Measurements from ENCODE around the gene RCOR1.
"Not testable (repeated sequence)": the region's sequence is repeated elsewhere in the genome, so short reads cannot be mapped to it uniquely, and the experiment has no call there.

The RCOR1 gene

GRCh38 chr14:102629808-102630350, 37.4 kb downstream of the RCOR1 start:
- DNase-seq (ENCODE audit: low read depth), result no peak

- DNase-seq (ENCODE audit: low read depth), result no peak
Measured at GRCh38 chr14:102630405-102630804, 38.0 kb downstream of the RCOR1 start.

DNA sequence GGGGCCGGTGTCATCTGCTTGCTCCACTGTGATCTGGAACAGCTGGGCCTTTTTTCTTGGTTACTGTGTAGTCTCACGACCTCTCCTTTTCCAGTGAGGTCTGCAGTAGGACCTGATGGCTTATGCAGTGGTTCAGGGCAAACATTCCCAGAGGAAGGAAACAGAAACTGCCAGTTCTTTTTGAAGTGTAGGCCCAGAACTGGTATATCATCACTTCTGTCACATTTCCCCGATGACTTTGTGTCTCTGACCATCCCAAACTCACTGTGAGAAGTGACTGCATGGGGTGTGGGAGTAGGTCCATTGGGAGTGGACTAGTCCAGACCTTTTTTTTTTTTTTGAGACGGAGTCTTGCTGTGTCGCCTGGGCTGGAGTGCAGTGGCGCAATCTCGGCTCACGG, 38.4 kb downstream of the RCOR1 start:
- no peak for DNase-seq (ENCODE audit: low read depth)

DNA sequence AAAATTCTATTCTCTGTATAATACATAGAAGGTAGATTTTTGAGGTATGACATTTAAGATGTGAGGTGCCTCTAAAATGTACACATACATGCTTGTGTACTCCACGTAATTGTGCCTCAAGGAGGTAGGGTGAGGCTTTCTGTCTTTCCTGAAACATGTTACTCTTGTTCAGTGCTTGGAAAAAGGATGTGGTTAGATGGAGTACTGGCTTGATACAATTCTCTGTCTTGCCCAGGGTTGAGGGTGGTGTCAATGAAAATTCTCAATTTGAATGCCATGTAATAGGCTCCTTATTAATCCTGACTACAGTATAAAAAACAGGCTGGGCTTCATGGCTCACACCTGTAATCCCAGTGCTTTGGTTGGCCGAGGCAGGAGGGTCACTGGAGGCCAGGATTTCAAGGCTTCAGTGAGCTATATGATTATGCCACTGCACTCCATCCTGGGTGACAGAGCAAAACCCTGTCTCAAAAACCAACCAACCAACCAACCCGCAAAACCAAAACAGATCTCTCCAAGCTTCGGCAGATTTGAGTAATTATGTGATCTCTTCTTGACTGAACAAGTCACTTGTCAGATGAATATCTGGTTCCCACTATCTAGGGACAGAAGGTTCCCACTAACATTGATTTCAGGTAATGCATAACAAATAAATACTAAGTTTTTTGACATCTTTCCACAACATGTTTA, 41.6 kb downstream of the RCOR1 start:
- DNase-seq (ENCODE audit: low read depth), result no peak

DNA sequence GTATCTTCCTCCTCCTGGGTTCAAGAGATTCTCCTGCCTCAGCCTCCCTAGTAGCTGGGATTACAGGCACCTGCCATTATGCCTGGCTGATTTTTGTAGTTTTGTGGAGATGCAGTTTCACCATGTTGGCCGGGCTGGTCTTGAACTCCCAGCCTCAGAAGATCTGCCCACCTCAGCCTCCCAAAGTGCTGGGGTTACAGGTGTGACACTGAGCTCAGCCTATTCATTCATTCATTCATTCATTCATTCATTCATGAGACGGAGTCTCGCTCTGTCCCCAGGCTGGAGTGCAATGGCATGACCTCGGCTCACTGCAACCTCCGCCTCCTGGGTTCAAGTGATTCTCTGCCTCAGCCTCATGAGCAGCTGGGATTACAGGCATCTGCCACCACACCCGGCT, 47.2 kb downstream of the RCOR1 start:
- DNase-seq (ENCODE audit: low read depth), result not testable (repeated sequence)

DNA sequence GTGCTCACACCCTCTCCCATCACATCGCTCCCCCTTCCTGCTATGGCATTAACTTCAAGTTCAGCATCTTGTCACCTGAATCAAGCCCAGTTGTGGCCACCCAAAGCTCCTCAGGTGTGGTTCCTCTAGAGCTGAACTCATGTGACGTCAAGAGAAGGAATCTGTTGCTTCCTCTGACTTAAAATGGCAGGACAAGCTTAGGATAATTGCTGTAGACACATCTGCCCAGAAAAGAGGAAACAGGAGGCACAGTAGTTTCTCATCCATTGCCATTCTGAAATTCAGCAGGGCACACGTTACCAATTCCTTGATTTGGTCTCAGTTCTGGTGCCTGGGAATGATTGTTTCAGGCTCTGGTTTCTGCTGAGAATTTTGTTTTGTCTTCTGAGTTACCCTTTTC, 52.1 kb downstream of the RCOR1 start:
- no peak for DNase-seq (ENCODE audit: low read depth)

DNA sequence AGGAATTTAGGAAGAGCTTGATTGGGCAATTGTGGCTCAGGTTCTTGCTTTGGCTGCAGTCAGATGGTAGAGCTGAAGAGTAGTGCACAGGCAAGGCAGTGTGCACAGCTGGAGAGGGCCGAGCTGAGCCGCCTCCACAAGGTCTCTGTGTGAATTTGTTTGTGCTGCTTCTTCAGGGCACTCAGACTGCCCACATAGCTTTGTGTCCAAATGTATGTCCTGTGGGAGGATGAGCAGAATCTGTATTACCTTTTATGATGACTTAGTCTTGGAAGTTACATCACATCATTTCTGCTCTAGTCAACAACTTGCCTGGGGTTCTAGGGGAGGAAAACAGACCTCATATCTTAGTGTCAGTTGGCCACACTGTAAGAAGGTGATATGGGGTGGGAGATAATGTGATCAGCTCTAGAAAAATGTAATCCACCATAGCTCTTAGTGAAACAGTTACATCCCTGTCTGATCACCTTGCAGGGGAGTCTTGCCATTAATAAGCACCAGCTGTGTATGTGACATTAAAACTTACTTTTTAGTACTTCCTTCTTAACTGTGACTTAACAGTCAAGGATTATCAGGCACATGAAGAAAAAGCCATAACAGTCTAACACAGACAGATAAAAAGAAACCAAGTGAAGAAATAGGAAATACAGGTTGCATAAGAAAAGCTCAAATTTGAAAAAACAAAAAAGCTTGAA, 53.4 kb downstream of the RCOR1 start:
- no peak for DNase-seq (ENCODE audit: low read depth)

DNA sequence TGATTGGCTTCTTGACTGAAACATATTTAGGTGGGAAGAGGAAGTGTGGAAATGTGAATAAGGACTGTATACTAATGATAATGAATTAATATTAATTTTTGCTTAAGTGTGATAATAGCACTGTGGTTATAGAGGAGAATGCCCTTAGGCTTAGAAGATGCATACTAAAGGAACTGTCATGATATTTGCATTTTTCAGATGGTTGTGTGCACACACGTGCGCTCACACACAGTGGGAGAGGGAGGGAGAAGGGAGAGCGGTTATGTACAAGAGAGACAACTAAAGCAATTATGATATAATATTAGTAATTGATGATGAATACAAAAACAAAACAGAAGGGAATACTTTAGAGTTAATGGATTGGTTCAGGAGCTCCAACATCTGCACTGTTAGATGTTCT, 54.2 kb downstream of the RCOR1 start:
- DNase-seq (ENCODE audit: low read depth), result no peak

GRCh38 chr14:102652194-102652593, 59.7 kb downstream of the RCOR1 start:
- no peak for DNase-seq (ENCODE audit: low read depth)

DNA sequence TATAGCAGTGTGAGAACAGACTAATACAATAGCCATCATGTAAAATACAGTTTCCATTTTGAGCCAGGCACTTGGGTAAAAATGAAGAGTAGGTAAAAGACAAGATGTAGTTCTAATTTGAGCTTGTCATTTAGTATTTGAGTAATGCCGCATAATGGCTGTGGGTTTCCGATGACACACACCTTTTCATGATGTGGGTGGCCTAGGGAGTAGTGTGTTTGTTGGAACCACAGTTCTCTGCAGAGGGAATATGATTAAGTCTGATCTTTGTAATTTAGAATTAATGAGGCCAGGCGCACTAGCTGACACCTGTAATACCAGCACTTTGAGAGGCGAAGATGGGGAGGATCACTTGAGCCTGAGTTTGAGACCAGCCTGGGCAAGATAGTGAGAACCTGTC, 61.8 kb downstream of the RCOR1 start:
- no peak for DNase-seq (ENCODE audit: low read depth)

- no peak for DNase-seq (ENCODE audit: low read depth)
Measured at GRCh38 chr14:102655137-102655536, 62.7 kb downstream of the RCOR1 start.

DNA sequence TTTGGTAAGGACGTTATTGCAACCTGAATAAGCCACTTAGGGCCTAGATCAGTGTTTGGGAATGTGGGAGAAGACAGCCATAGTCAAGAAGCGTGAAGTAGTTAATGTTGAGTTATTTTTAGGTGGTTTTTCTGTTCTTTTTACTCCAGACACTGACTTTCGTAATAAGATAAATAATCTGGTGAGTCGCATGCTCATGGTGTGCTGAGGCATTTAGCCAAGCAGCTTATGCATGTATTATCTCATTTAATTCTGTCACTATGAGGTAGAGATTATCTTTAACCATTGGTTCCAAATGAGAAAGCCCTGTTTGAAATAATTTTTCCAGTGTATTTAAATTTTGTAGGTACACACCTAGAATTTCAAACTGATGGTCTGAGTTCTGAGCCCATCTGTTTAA, 67.3 kb downstream of the RCOR1 start:
- DNase-seq (ENCODE audit: low read depth), result no peak

DNA sequence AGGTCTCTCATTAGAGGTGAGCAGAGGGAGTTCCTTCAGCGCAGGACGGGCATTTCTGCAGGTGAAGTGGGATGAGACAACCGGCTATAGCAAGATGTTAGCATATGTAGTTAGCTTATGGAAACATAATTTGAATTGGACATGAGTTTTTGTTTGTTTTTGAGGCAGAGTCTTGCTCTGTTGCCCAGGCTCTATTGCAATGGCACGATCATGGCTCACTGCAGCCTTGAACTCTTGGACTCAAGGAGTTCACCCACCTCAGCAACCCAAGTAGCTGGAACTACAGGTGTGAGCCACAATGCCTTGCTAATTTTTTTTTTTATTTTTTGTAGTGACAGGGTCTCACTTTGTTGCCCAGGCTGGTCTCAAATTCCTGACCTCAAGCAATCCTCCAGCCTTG, 69.2 kb downstream of the RCOR1 start:
- DNase-seq (ENCODE audit: low read depth), result no peak

GRCh38 chr14:102662636-102663430, 70.4 kb downstream of the RCOR1 start:
- DNase-seq (ENCODE audit: low read depth), result no peak

GRCh38 chr14:102663440-102663839, 71.0 kb downstream of the RCOR1 start:
- no peak for DNase-seq (ENCODE audit: low read depth)

DNA sequence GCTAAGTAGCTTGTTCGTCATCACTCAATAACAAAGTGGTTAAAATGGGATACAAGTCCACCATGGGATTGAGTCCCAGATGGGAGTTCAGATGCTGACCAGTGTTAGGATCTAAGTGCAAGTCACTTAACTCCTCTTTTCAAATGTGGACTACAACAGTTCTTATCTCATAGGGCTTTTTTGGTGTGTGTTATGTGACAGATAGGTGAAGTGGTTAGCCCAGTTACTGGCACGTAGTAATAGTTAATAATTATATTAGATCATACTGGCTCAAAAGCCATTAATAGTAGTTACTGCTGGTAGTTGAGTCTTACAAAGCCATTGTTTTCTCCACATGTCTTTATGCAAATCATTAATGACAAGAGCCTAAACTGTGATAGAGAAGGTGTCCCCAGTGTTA, 73.2 kb downstream of the RCOR1 start:
- DNase-seq (ENCODE audit: low read depth), result no peak

- DNase-seq (ENCODE audit: low read depth), result no peak
Measured at GRCh38 chr14:102666635-102667034, 74.2 kb downstream of the RCOR1 start.

- no peak for DNase-seq (ENCODE audit: low read depth)
Measured at GRCh38 chr14:102667703-102668102, 75.3 kb downstream of the RCOR1 start.

GRCh38 chr14:102668291-102668873, 75.9 kb downstream of the RCOR1 start:
- no peak for DNase-seq (ENCODE audit: low read depth)

DNA sequence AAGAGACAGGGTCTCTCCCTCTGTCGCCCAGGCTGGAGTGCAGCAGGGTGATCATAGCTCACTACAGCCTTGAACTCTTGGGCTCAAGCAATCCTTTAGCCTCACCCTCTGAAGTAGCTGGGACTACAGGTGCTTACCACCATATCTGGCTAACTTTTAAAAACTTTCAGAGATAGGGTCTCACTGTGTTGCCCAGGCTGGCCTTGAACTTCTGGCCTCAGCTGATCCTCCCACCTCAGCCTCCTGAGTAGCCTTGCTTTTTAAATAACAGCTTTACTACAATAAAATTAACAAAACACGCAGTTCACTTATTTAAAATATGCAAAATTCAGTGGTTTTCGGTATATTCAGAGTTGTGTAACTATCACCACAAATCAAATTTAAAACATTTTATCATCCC, 79.0 kb downstream of the RCOR1 start:
- no peak for DNase-seq (ENCODE audit: low read depth)

DNA sequence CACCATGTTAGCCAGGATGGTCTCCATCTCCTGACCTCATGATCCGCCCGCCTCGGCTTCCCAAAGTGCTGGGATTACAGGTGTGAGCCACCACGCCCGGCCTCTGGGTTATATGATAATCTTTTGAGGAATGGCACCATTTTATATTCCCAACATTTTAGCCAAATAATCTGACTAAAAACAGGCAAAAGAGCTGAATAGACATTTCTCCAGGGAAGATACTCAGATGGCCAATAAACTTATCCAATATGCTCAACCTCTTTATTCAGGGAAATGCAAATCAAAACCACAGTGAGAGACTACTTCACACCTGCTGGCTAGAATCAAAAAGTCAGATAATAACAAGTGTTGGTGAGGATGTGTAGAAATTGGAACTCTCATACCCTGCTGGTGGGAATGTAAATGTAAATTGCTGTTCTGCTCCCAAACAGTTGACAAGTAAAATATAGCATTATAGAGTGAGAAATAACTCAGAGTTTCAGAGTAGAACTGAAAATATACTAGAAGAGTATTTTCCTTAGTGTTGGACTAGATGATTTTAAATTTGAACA, 80.0 kb downstream of the RCOR1 start:
- DNase-seq (ENCODE audit: low read depth), result no peak

GRCh38 chr14:102675396-102675795, 82.9 kb downstream of the RCOR1 start:
- no peak for DNase-seq (ENCODE audit: low read depth)

All from activated T-cell treated with anti-CD3 and anti-CD28 coated beads for 1 hour (primary cell).